ENCODE measurements around the gene TTYH2.
"Not testable (repeated sequence)": the region's sequence is repeated elsewhere in the genome, so short reads cannot be mapped to it uniquely, and the experiment has no call there.

Gene TTYH2

DNA sequence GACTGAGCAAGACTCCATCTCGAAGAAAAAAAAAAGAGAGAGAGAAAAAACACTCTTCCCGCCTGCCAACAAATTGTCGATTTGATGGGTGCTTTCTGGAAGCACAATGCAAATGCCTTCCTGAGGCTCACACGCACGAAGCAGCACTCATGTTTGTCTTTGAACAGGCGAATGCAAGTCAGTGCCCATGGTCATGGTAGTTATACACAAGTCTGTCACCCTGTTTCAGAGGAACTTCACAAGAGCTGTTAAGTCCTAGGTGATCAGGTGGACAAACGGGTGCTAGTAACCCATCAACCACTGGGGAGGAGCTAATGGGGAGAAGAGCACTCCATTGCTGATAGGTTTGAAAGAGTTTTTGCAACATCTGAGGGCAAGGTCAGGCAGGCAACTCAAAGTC, 54.2 kb downstream of the TTYH2 start:
- DNase-seq (ENCODE audit: low spot score): no peak

DNA sequence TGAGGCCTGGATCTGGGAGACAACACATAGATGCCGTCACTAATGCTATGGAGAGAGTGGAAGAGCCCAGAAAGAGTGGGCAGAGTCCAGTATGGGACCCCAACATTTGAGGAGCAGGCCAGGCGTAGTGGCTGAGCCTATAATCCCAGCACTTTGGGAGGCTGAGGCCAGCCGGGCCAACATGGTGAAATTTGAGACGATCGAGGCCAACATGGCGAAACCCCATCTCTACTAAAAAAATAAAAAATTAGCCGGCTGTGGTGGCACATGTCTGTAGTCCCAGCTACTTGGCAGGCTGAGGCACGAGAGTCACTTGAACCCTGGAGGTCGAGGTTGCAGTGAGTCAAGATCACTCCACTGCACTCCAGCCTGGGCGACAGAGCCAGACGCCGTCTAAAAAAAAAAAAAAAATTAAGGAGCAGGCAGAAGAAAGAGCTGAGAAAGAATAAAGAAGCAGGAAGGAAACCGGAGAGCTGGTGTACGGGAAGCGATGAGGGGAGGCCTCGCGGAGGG, 54.7 kb downstream of the TTYH2 start:
- DNase-seq (ENCODE audit: low spot score): no peak

DNA sequence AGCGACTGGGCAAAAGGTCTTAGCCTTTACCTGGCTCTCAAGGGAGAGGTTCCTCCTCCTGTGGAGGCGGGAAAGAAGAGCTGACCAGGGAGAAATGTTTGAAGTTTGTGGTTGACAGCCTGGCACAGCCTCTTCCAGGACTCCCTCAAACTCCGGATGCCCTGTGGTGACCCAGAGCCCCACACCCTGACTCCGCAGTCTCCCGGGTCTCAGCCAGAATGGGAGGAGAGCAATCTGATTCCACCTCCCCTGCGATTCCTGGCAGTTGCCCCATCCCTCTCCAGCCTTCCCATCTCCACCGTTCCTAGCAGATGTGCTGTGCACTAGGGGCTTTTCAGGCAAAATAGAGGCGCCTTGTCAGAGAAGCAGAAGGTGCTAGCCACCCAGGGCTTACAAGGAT, 55.2 kb downstream of the TTYH2 start:
- no peak for DNase-seq (ENCODE audit: low spot score)

GRCh38 chr17:74270333-74270732, 57.0 kb downstream of the TTYH2 start:
- DNase-seq (ENCODE audit: low spot score): no peak

DNA sequence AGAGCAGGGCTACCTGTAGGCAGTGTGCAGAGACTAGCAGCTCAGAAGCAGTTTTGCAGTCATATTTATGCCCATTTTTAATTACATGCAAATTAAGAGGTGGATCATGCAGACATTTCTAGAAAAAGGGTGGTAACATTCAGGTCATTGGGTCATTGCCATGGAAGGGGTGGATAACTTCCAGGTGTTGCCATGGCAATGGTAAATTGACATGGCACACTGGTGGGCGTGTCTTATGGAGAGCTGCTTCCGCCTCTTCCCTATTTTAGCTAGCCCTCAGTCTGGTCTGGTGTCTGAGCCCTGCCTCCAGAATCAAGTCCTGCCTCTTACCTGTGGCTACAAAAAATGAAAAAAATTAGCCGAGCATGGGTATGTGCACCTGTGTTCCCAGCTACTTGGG, 57.9 kb downstream of the TTYH2 start:
- no peak for DNase-seq (ENCODE audit: low spot score)

DNA sequence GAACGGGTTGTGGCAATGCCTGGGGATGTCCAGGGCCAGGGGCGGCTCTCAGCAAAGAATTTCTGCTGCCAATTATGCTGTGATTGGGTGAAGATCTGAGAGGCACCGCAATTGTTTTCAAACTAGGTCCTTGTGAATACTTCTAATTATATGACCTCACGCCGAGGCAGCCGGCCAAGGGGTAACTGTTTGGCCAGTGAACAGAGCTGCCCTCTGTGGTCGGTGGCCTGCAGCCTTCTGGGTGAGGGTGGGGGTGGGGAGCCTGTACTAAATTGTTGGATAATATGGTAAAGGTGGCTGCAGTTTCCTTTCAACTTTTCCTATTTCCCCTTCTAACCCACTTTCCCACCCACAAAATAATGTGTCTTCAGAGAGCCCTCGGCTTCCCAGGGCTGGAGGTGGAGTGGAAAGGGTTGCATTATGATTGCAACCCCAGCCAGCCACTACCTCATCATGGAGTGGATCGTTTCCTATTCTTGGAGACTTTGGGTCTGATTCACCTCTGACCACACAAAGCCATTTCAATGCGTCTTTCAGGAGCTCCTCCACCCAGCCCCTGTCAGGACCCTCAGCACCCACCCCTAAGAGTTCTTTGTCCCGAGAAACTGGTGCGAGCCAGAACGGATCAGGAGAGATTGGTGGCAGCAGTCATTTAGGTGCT, 58.7 kb downstream of the TTYH2 start:
- DNase-seq (ENCODE audit: low spot score): no peak

GRCh38 chr17:74272731-74273201, 59.4 kb downstream of the TTYH2 start:
- DNase-seq (ENCODE audit: low spot score): no peak

- DNase-seq (ENCODE audit: low spot score): no peak
These were observed 60.8 kb downstream of the TTYH2 start, which contains the start of gene DNAI2 for GRCh38 chr17:74274060-74274708. TSS of gene DNAI2 (plus strand) at chr17:74274234. CDS start at chr17:74281818, 7,584 bp downstream.

DNA sequence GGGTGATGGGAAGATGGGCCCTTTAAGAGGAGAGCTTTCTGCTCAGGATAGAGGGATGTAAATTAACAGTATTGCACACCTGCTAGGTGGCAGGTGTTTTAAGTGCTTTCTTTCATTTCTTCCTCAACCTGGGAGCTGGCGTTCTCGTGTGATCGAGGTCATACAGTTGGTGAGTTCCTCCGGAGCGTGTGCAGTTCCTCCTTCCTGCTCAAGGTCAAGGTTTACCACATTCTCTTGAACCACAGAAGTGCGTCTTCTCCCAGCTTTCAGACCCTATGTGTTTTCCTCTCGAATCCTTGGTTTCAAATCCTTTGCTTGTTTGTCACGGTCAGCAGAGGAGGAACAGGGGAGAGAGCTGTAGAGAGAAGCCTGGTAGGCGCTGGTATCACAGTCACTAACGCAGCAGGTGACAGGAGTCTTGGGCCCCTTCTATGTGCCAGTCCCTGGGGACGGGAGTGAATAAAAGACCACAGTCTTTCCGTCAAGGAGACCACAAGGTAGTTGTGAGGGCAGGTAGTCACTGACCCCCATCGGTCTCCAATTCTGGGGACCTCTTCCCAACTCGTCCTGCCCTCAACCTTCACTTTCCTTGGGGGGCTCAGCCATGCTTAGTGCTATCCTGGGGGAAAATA, 61.5 kb downstream of the TTYH2 start:
- DNase-seq (ENCODE audit: low spot score): no peak

DNA sequence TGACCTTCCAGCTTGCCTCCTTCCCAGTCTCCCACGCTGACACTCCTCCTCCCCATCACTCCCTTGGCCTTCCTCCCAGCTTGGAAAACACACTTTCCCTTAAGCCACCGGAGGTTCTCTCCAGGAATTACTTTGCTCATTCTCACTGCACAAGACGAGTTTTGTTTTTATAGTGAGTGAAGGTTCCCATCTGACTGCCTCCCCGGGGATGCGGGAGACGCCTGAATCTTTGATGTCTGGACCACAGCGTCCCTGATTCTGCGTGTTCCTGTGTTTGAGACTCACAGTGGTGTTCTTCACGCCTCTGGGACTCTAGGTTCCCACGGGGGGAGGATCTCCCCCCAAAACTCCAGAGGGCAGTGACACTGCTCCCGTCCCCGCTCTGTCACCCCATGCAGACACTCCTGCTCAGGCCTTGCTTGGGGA, 62.7 kb downstream of the TTYH2 start:
- no peak for DNase-seq (ENCODE audit: low spot score)

DNA sequence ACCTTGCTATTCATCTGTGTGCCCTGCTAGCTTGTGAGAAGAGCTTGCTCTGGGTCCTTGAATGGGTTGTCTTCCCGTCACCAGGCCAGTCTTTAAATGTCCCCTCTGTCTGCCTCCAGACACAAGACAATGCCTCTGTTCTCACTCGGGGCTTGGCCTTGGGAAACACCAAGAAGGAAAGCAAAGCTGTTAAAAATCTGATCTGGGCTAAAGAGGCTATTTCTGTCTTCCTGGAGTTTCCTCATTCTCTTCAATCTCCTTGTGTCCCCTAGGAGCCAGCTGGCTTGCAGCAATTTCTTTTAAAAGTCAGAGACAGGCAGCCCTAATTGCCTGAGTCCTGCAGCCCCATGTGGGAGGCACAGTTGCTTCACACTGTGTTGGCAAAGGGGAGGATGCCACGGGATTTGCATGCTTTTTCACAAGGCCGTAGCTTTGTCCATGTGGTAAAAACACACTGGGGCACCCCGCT, 63.2 kb downstream of the TTYH2 start:
- DNase-seq (ENCODE audit: low spot score): no peak

DNA sequence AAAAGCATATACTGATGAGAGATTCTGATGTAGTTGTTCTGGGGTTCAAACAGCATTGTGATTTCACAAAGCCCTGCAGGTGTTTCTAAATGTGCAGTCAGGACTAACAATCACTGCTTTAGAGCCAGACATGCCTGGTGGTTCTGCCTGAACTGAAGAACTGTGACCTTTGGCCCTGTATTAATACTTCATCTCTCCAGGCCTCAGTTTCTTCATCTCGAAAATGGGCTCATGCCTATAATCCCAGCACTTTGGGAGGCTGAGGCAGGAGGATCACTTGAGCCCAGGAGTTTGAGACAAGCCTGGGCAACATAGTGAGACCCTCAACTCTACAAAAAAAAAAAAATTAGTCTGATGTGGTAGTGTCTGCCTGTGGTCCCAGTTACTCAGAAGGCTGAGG, 64.6 kb downstream of the TTYH2 start:
- no peak for DNase-seq (ENCODE audit: low spot score)

- DNase-seq (ENCODE audit: low spot score): not testable (repeated sequence)
These were observed 66.2 kb downstream of the TTYH2 start for GRCh38 chr17:74279617-74280016.

DNA sequence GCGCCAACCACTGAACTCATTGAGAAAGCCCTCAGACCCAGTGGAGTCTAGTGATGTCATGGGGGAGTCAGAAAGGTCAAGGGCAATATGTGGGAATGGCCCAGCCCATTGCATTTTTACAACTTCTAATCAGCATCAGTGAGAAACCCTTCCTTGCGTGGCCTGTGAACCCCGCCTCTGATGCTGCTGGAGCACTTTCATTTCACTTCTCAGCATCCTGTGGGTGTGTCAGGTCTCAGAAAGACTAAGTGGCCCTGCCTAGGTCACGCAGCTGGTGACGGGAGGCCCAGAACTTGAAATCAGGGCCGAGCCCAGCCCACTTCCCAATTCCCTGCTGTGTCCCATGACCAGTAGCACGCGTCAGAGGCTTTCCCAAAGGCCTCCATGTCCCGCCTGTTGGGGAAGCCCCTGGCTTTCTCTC, 66.7 kb downstream of the TTYH2 start:
- DNase-seq (ENCODE audit: low spot score): no peak

GRCh38 chr17:74281799-74282198, 68.4 kb downstream of the TTYH2 start:
- DNase-seq (ENCODE audit: low spot score): no peak

- DNase-seq (ENCODE audit: low spot score): not testable (repeated sequence)
These were observed 68.9 kb downstream of the TTYH2 start for GRCh38 chr17:74282274-74282586.

GRCh38 chr17:74282587-74283370, 69.4 kb downstream of the TTYH2 start:
- no peak for DNase-seq (ENCODE audit: low spot score)

DNA sequence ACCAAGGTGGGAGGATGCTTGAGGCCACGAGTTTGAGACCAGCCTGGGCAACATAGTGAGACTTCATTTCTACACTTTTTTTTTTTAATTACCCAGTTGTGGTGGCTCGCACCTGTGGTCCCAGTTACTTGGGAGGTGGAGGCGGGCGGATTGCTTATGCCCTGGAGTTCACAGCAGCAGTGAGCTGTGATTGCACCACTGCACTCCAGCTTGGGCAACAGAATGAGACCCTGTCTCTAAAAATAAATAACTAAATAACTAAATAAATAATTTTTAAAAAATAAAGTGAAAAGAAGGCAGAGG, 70.0 kb downstream of the TTYH2 start:
- no peak for DNase-seq (ENCODE audit: low spot score)

- no peak for DNase-seq (ENCODE audit: low spot score)
These were observed 73.7 kb downstream of the TTYH2 start for GRCh38 chr17:74287031-74287602.

- DNase-seq (ENCODE audit: low spot score): no peak
These were observed 75.4 kb downstream of the TTYH2 start for GRCh38 chr17:74288785-74289184.

DNA sequence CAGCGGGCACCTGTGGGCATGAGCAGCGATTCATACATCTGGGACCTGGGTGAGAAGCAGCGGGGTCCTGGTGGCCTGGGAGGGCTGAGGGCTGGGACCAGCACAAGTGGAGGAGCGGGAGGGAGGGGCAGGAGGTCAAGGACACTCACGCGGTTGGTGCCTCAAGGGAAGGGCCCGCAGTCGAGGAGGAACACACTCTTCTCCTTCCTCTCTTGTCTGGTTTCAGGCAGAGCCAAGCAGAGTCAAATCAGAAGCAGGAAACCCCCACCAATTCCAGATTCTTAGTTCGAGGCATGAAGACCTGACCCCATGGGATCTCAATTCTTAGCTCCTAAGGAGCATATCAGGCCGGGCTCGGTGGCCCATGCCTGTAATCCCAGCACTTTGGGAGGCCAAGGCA, 76.3 kb downstream of the TTYH2 start:
- no peak for DNase-seq (ENCODE audit: low spot score)

- no peak for DNase-seq (ENCODE audit: low spot score)
These were observed 77.0 kb downstream of the TTYH2 start for GRCh38 chr17:74290340-74290739.

Measured in D341Med (cell line).